Caco-2 (cell line): ENCODE measurements around the gene GALNT12. TPM values are rescaled to one million over a fixed set of nuclear protein-coding genes. Genes with fewer than 3 reads are reported as not detected.

Experiments
- BruUV-seq: library from RNA; stranded (reverse); fragments of 400-500 nt; replicated peaks from 2 replicates; lab custom pipeline; 2021; lab: Mats Ljungman, UMichigan
- CTCF ChIA-PET: fragments of 300-600 bp; sonication (Branson Sonifier 250); formaldehyde crosslinking; loops from one replicate; lab custom pipeline; 2022; ENCODE audit warnings: antibody characterized with exemption; lab: Charles Lee
- POLR2A ChIA-PET: fragments of 300-600 bp; sonication (Branson Sonifier 250); formaldehyde crosslinking; loops from one replicate; lab custom pipeline; 2022; ENCODE audit warnings: antibody characterized with exemption; lab: Charles Lee
- DNase-seq, 2 experiments: peaks; one replicate each; pipeline versions ENCODE4 v3.0.0 to v3.0.0-alpha.2; 2020 to 2022
- H3K27me3 ChIP-seq: replicated peaks from 2 replicates; pipeline ENCODE4 v1.6.0; 2011; ENCODE audit warnings: low read length; ENCODE audit not compliant: control insufficient read depth, insufficient read depth
- H3K36me3 ChIP-seq: 2 replicates; pipeline ENCODE4 v1.5.1; 2011; ENCODE audit warnings: low read length; ENCODE audit not compliant: control insufficient read depth, insufficient read depth
- H3K4me1 ChIP-seq: fragments of 250-450 bp; sonication (Bioruptor Pico); 2 replicates; pipeline ENCODE4 v1.5.1; 2020; ENCODE audit warnings: mild to moderate bottlenecking
- H3K4me3 ChIP-seq: 2 replicates; pipeline ENCODE4 v1.5.1; 2011; ENCODE audit warnings: low read depth, mild to moderate bottlenecking, control low read depth, low read length
- H3K9me3 ChIP-seq: fragments of 250-450 bp; sonication (Bioruptor Pico); 2 replicates; pipeline ENCODE4 v1.5.1; 2020; ENCODE audit warnings: mild to moderate bottlenecking, moderate library complexity
- H3K27ac Mint-ChIP-seq: one replicate; pipeline ENCODE4 v1.8.0; 2022; ENCODE audit warnings: mixed read lengths; ENCODE audit not compliant: unreplicated experiment
- H3K27me3 Mint-ChIP-seq: one replicate; pipeline ENCODE4 v1.8.0; 2022; ENCODE audit warnings: mixed read lengths; ENCODE audit not compliant: insufficient read depth, unreplicated experiment
- H3K36me3 Mint-ChIP-seq: one replicate; pipeline ENCODE4 v1.8.0; 2022; ENCODE audit warnings: mild to moderate bottlenecking, mixed read lengths; ENCODE audit not compliant: insufficient read depth, unreplicated experiment
- H3K4me1 Mint-ChIP-seq: one replicate; pipeline ENCODE4 v1.8.0; 2022; ENCODE audit warnings: low read depth, mixed read lengths; ENCODE audit not compliant: unreplicated experiment
- H3K4me3 Mint-ChIP-seq: one replicate; pipeline ENCODE4 v1.8.0; 2022; ENCODE audit warnings: mild to moderate bottlenecking, moderate library complexity, mixed read lengths; ENCODE audit not compliant: unreplicated experiment
- H3K9me3 Mint-ChIP-seq: one replicate; pipeline ENCODE4 v1.8.0; 2022; ENCODE audit warnings: mixed read lengths; ENCODE audit not compliant: unreplicated experiment
- intact Hi-C: fragments of 100-400 bp; cut with micrococcal nuclease; formaldehyde crosslinking; loops from one replicate; pipeline ENCODE4 v1.10.0; 2022; ENCODE audit not compliant: unreplicated experiment
- total RNA-seq: library from RNA; stranded (reverse); gene quantifications from 2 replicates; pipeline ENCODE4 v1.2.3, GENCODE V29; 2022
- TF ChIP-seq, protein P1 (sequence below), 2 experiments: fragments of 200-600 bp in 1 of 2; IDR thresholded peaks; 1 replicate in 1 of 2; 2 replicates in 1 of 2; pipeline versions ENCODE4 v1.5.1 to v1.8.0; 2011 to 2022; ENCODE audit warnings: antibody characterized with exemption in 1 of 2, control low read depth in 1 of 2, inconsistent platforms in 1 of 2, low read depth in 1 of 2, low read length in 1 of 2, mild to moderate bottlenecking in 1 of 2, moderate library complexity in 1 of 2; ENCODE audit not compliant: insufficient read depth in 1 of 2, severe bottlenecking in 1 of 2, unreplicated experiment in 1 of 2

The GALNT12 gene
- total RNA-seq, 1 experiment from 2014 or later = 3.6 TPM

DNA sequence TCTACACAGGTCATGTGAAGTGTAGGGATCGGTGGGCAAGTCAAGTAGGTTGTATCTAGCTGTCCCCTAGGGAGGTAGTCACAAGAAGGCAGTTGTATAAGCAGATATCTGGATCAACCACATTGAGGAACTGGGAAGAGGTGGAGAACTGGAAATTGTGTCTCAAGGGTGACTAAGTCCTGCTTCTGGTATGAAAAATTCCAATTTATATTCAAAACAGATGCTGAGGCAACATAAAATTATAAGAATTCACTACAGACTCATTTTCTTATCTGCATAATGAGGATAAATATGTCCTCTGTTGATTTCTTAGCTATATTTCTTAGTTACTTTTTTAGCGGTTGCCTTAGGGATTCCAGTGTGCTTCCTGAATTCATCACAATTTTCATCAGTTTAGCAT, 46.8 kb downstream of the GALNT12 start:
- intact Hi-C loops = no loop called here
- no peak for DNase-seq
- Histone ChIP-seq H3K36me3 (no peaks in the 10 kb centered on the region), H3K9me3 (no peaks in the 10 kb centered on the region), H3K4me1 (peaks cover 14% of the 10 kb centered on the region), H3K27me3 (no peaks in the 10 kb centered on the region), H3K4me3 (no peak overlapping the region)
- no peak overlapping the region for H3K27ac Mint-ChIP-seq
- BruUV-seq = no TSS peak
- peaks cover 4% of the 10 kb centered on the region for H3K27me3 Mint-ChIP-seq
- no peaks in the 10 kb centered on the region for H3K36me3 Mint-ChIP-seq
- TF ChIP-seq, protein P1, sequence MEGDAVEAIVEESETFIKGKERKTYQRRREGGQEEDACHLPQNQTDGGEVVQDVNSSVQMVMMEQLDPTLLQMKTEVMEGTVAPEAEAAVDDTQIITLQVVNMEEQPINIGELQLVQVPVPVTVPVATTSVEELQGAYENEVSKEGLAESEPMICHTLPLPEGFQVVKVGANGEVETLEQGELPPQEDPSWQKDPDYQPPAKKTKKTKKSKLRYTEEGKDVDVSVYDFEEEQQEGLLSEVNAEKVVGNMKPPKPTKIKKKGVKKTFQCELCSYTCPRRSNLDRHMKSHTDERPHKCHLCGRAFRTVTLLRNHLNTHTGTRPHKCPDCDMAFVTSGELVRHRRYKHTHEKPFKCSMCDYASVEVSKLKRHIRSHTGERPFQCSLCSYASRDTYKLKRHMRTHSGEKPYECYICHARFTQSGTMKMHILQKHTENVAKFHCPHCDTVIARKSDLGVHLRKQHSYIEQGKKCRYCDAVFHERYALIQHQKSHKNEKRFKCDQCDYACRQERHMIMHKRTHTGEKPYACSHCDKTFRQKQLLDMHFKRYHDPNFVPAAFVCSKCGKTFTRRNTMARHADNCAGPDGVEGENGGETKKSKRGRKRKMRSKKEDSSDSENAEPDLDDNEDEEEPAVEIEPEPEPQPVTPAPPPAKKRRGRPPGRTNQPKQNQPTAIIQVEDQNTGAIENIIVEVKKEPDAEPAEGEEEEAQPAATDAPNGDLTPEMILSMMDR (IDR thresholded peaks at IDR 0.05; ENCODE audit: insufficient read depth in 1 of 2, low read depth in 1 of 2, low read length in 1 of 2, severe bottlenecking in 1 of 2, unreplicated experiment in 1 of 2) = no peak
- ChIA-PET POLR2A (no interaction called here), CTCF (no interaction called here)
- peaks cover 14% of the 10 kb centered on the region for H3K9me3 Mint-ChIP-seq
- H3K4me3 Mint-ChIP-seq = no peak overlapping the region
- peaks cover 12% of the 10 kb centered on the region for H3K4me1 Mint-ChIP-seq

DNA sequence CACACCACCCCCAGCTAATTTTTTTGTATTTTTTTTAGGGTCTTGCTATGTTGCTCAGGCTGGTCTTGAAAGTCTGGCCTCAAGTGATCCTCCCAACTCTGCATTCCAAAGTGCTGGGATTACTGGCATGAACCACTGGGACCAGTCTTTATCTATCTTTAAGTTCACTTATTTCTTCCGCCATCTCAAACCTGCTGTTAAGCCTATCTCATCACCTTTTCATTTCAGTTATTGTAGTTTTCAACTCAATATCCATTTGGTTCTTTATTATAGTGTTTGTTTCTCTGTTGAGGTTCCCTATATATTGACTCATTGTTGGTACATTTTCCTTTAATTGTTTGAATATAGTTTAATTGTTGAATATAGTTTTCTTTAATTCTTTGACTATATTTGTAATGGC, 48.1 kb downstream of the GALNT12 start:
- no peak for DNase-seq
- Histone ChIP-seq H3K4me1 (peaks cover 14% of the 10 kb centered on the region), H3K27me3 (no peaks in the 10 kb centered on the region), H3K9me3 (no peaks in the 10 kb centered on the region), H3K4me3 (no peak overlapping the region), H3K36me3 (no peaks in the 10 kb centered on the region)
- peaks cover 6% of the 10 kb centered on the region for H3K27me3 Mint-ChIP-seq
- H3K9me3 Mint-ChIP-seq = peaks cover 14% of the 10 kb centered on the region
- H3K4me3 Mint-ChIP-seq = no peak overlapping the region
- TF ChIP-seq, protein P1 (IDR thresholded peaks at IDR 0.05; ENCODE audit: insufficient read depth in 1 of 2, low read depth in 1 of 2, low read length in 1 of 2, severe bottlenecking in 1 of 2, unreplicated experiment in 1 of 2) = no peak
- intact Hi-C loops = no loop called here
- no TSS peak for BruUV-seq
- ChIA-PET POLR2A (no interaction called here), CTCF (no interaction called here)
- peaks cover 12% of the 10 kb centered on the region for H3K4me1 Mint-ChIP-seq
- no peaks in the 10 kb centered on the region for H3K36me3 Mint-ChIP-seq
- H3K27ac Mint-ChIP-seq = no peak overlapping the region

DNA sequence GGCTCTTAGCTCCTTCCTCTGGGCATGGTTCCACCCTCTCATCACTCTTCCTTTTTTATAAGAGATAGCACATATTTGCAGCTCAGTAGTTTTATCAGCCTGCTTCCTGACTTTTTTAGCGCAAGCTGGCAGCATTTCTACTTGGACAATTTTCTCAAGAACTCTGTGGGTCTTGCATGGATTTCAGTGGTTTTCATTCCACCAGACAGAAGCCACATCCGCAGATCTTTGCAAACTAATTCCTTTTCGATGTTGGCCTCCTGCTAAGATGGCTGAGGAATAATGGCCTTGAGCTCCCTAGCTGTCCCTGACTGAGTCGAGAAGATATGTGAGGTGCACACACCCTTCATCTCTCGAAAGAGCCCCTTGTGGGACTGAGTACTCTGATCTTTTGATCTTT, 49.5 kb downstream of the GALNT12 start:
- Histone ChIP-seq H3K9me3 (no peaks in the 10 kb centered on the region), H3K4me3 (no peak overlapping the region), H3K27me3 (no peaks in the 10 kb centered on the region), H3K36me3 (no peaks in the 10 kb centered on the region), H3K4me1 (peaks cover 5% of the 10 kb centered on the region)
- peaks cover 6% of the 10 kb centered on the region for H3K27me3 Mint-ChIP-seq
- TF ChIP-seq, protein P1 (IDR thresholded peaks at IDR 0.05; ENCODE audit: insufficient read depth in 1 of 2, low read depth in 1 of 2, low read length in 1 of 2, severe bottlenecking in 1 of 2, unreplicated experiment in 1 of 2) = no peak
- intact Hi-C loops = no loop called here
- no peak overlapping the region for H3K4me3 Mint-ChIP-seq
- ChIA-PET POLR2A (no interaction called here), CTCF (no interaction called here)
- no TSS peak for BruUV-seq
- H3K27ac Mint-ChIP-seq = no peak overlapping the region
- H3K4me1 Mint-ChIP-seq = peaks cover 2% of the 10 kb centered on the region
- no peaks in the 10 kb centered on the region for H3K36me3 Mint-ChIP-seq
- peaks cover 14% of the 10 kb centered on the region for H3K9me3 Mint-ChIP-seq
- no peak for DNase-seq
